ENCODE results near the gene MTHFSD.
A peak's percentile ranks its signal among the peaks of the same experiment; 100 is the strongest.

DNA sequence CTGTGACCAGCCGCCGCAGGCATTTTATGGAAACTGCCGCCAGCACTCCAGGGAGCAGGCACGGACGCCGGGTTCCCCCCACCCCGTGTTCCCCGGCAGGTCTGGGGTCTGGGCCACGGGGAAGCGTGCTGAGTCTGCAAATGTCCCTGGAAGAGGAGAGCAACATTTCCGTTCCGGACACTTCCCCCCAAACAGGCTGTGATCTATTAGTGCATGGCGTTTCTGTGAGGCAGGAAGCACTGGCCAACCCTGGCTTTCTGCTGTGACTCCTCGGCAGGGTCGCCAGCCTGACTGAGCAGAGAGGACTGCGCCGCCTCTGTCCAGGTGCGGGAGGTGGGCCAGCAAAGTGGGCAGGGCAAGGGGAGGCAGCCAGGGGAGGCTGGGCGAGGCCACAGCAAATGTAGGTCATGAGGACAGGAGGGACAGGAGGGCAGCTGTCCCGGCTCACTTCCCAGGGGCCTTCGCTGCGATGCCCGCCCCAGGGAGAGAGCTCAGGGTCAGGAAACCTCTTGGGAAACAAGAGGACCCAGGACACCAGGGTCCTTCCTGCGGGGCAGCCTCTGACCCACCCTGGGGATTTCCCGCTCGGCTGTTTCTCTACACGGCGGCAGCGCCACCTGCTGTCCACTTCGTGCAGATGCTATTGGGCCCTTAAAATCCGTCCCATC is 35.3 kb downstream of the MTHFSD start:
- TF ChIP-seq, protein P1, sequence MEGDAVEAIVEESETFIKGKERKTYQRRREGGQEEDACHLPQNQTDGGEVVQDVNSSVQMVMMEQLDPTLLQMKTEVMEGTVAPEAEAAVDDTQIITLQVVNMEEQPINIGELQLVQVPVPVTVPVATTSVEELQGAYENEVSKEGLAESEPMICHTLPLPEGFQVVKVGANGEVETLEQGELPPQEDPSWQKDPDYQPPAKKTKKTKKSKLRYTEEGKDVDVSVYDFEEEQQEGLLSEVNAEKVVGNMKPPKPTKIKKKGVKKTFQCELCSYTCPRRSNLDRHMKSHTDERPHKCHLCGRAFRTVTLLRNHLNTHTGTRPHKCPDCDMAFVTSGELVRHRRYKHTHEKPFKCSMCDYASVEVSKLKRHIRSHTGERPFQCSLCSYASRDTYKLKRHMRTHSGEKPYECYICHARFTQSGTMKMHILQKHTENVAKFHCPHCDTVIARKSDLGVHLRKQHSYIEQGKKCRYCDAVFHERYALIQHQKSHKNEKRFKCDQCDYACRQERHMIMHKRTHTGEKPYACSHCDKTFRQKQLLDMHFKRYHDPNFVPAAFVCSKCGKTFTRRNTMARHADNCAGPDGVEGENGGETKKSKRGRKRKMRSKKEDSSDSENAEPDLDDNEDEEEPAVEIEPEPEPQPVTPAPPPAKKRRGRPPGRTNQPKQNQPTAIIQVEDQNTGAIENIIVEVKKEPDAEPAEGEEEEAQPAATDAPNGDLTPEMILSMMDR (IDR thresholded peaks at IDR 0.05), result peak; percentile 65 to 88 (median 79)
- TF ChIP-seq POLR2A (IDR thresholded peaks at IDR 0.05), result no peak
